H1 (cell line): ENCODE measurements around the gene TJP2. TPM values are rescaled to one million over a fixed set of nuclear protein-coding genes. Genes with fewer than 3 reads are reported as not detected.

Source experiments
- HDAC2 ChIP-seq, 2 experiments: fragments of 300-600 bp in 1 of 2; sonication (generic) in 1 of 2; IDR thresholded peaks; 2 replicates each; pipeline ENCODE4 v1.6.1; 2011 to 2012; ENCODE audit warnings: low read depth in 2 of 2, low read length in 2 of 2, mild to moderate bottlenecking in 2 of 2, moderate library complexity in 2 of 2, borderline replicate concordance in 1 of 2, inconsistent platforms in 1 of 2
- SRF ChIP-seq: IDR thresholded peaks from 2 replicates; pipeline ENCODE4 v1.6.1; 2011; ENCODE audit warnings: mild to moderate bottlenecking, low read depth, low read length, moderate library complexity
- polyA plus RNA-seq, 7 experiments: library from polyadenylated mRNA; depleted of rRNA in 3 of 7; stranded (reverse) in 5 of 7; unstranded in 2 of 7; fragments of >200 nt in 5 of 7; fragments of 200-250 nt in 2 of 7; gene quantifications; 1 replicate in 5 of 7; 2 replicates in 1 of 7; 4 replicates in 1 of 7; pipeline versions ENCODE4 v1.2.1 to v1.2.3, GENCODE V29; 2011 to 2013; ENCODE audit warnings: missing spikeins in 2 of 7, mixed read lengths in 2 of 7
- total RNA-seq: library from RNA; stranded (reverse); fragmentation: NEBNext Ultra II Directional; extraction: Animal tissue kit (Norgen Biotek cat#: 25700); gene quantifications from 2 replicates; pipeline ENCODE4 v1.2.1, GENCODE V29; 2021

Gene TJP2
- total and polyA plus RNA-seq, 2 of the 8 experiments (the other 6 are each of a cell fraction or from before 2014, with no cell fraction given) = 54.9 to 137 TPM

DNA sequence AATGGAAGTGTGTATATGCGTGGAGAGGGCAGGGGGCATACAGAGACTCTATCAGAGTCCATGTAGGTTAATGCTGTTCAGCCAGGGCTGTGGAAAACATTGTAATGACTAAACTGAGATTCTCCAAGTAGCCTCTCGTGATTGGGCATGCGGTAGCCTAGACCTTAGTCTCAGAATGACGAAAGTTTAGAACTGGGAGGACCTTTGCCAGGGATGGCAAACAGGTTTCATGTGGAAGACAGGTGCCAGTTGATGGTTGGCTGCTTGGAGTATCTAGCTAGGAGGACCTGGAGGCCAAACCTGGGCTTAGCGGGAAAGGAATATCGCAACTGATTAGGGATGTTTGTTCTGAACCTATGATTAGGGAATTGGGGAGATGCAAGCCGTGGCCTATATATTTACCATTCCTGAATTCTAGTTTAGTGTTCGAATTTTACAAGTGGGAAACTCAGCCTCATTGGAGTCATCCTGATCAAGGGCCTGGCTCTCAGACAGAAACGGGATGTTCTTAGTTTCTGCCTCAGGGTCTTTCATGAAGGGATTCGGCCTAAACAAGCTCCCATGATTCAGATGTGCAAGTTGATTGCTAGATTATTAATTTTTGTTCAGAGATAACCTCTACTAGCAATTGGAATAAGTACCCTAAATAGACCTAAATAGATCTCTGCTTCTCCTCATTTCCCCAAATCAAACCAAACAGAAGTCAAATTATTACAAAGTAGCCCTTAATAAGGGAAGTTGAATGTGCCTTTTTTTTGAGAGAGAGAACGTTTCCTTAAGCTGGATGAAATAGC is 26.8 kb upstream of the TJP2 start (continued):
- TF ChIP-seq HDAC2 (IDR thresholded peaks at IDR 0.05; ENCODE audit: borderline replicate concordance in 1 of 2, low read depth in 2 of 2, low read length in 2 of 2) (no peak), SRF (no peak)
